Measurements from ENCODE around the gene MICAL2. TPM values are rescaled to one million over a fixed set of nuclear protein-coding genes. Genes with fewer than 3 reads are reported as not detected.

Gene MICAL2
- total and polyA plus RNA-seq, 10 of the 15 experiments (the other 5 are each of a cell fraction or from before 2014, with no cell fraction given) = 0.90 to 5.6 (median 2.4) TPM

DNA sequence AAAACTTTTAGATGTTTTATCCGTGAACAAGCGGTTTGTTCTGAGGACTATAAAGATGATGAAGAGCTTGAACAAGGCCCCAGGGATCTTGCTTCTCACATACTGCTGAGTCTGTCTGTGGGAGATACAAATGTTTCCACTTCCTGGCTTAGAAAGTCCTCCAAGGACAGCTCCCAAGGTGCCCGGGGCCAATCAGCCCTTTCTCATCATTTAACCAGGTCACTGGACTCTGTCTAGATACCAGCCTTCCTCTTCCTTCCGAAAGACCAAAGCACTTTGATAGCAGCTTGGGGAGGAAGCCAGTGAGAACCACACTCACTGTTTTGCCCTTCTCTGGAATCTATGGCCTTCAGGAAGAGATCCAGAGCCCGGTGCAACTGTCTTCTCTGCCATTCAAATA, 4.3 kb upstream of the MICAL2 start:
- TF ChIP-seq, protein P1, sequence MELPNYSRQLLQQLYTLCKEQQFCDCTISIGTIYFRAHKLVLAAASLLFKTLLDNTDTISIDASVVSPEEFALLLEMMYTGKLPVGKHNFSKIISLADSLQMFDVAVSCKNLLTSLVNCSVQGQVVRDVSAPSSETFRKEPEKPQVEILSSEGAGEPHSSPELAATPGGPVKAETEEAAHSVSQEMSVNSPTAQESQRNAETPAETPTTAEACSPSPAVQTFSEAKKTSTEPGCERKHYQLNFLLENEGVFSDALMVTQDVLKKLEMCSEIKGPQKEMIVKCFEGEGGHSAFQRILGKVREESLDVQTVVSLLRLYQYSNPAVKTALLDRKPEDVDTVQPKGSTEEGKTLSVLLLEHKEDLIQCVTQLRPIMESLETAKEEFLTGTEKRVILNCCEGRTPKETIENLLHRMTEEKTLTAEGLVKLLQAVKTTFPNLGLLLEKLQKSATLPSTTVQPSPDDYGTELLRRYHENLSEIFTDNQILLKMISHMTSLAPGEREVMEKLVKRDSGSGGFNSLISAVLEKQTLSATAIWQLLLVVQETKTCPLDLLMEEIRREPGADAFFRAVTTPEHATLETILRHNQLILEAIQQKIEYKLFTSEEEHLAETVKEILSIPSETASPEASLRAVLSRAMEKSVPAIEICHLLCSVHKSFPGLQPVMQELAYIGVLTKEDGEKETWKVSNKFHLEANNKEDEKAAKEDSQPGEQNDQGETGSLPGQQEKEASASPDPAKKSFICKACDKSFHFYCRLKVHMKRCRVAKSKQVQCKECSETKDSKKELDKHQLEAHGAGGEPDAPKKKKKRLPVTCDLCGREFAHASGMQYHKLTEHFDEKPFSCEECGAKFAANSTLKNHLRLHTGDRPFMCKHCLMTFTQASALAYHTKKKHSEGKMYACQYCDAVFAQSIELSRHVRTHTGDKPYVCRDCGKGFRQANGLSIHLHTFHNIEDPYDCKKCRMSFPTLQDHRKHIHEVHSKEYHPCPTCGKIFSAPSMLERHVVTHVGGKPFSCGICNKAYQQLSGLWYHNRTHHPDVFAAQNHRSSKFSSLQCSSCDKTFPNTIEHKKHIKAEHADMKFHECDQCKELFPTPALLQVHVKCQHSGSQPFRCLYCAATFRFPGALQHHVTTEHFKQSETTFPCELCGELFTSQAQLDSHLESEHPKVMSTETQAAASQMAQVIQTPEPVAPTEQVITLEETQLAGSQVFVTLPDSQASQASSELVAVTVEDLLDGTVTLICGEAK (IDR thresholded peaks at IDR 0.05; ENCODE audit: borderline replicate concordance) = no peak
- TF ChIP-seq, protein P2, sequence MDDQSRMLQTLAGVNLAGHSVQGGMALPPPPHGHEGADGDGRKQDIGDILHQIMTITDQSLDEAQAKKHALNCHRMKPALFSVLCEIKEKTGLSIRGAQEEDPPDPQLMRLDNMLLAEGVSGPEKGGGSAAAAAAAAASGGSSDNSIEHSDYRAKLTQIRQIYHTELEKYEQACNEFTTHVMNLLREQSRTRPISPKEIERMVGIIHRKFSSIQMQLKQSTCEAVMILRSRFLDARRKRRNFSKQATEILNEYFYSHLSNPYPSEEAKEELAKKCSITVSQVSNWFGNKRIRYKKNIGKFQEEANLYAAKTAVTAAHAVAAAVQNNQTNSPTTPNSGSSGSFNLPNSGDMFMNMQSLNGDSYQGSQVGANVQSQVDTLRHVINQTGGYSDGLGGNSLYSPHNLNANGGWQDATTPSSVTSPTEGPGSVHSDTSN (IDR thresholded peaks at IDR 0.05; ENCODE audit: insufficient replicate concordance, low read depth, low read length) = no peak
- TF ChIP-seq NFXL1 (IDR thresholded peaks at IDR 0.05; ENCODE audit: borderline replicate concordance) (no peak), RAD51 (IDR thresholded peaks at IDR 0.05) (no peak), SUZ12 (IDR thresholded peaks at IDR 0.05; ENCODE audit: unreplicated experiment) (no peak), YBX1 (IDR thresholded peaks at IDR 0.05) (no peak), POLR2AphosphoS2 (IDR thresholded peaks at IDR 0.05; ENCODE audit: low read depth, low read length) (no peak)
- TF ChIP-seq, protein P3, sequence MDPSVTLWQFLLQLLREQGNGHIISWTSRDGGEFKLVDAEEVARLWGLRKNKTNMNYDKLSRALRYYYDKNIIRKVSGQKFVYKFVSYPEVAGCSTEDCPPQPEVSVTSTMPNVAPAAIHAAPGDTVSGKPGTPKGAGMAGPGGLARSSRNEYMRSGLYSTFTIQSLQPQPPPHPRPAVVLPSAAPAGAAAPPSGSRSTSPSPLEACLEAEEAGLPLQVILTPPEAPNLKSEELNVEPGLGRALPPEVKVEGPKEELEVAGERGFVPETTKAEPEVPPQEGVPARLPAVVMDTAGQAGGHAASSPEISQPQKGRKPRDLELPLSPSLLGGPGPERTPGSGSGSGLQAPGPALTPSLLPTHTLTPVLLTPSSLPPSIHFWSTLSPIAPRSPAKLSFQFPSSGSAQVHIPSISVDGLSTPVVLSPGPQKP (IDR thresholded peaks at IDR 0.05; ENCODE audit: low read depth, low read length) = no peak
- Histone ChIP-seq H3K4me2 (ENCODE audit: control insufficient read depth, insufficient read depth) (no peak overlapping the region), H3K36me3 (ENCODE audit: control insufficient read depth in 2 of 2, insufficient read depth in 2 of 2, low read length in 1 of 2) (no peaks in the 10 kb centered on the region), H3K9me3 (replicated peaks; ENCODE audit: control insufficient read depth, insufficient read depth, low read length) (no peaks in the 10 kb centered on the region), H4K20me1 (ENCODE audit: control insufficient read depth, insufficient read depth) (no peaks in the 10 kb centered on the region), H3K79me2 (ENCODE audit: control insufficient read depth, insufficient read depth, low read length) (no peaks in the 10 kb centered on the region), H3K27me3 (replicated peaks in 1 of 2; ENCODE audit: control insufficient read depth in 2 of 2, insufficient read depth in 2 of 2, low read length in 1 of 2) (peaks cover 0 to 2% of the 10 kb centered on the region in 2 experiments; a peak in 2 of 4 replicates), H3K4me3 (no peak overlapping the region), H3K4me1 (ENCODE audit: control insufficient read depth, insufficient read depth, low read length) (no peaks in the 10 kb centered on the region; the same call in 1 of the 2 replicates), H3K9ac (ENCODE audit: control insufficient read depth, insufficient read depth, low read length) (no peak overlapping the region), H3K27ac (ENCODE audit: control insufficient read depth, insufficient read depth) (no peak overlapping the region), H2AFZ (ENCODE audit: control insufficient read depth, low read depth, low read length) (no peak overlapping the region)
- ChIA-PET POLR2A (no interaction called here), SMC1A (ENCODE audit: uncharacterized antibody, unreplicated experiment) (no interaction called here), CTCF (no interaction called here), RAD21 (ENCODE audit: unreplicated experiment) (no interaction called here)
- in situ Hi-C loops (cut with MboI) (no loop called here), intact Hi-C loops (cut with micrococcal nuclease; ENCODE audit: unreplicated experiment) (no loop called here)
- ATAC-seq (no peak), FAIRE-seq (no peak), DNase-seq (ENCODE audit: low read depth, low spot score) (no peak)
- 62% methylated on average over 5 of the region's 5 CpGs for WGBS (ENCODE audit: insufficient coverage, insufficient replicate concordance, low lambda C conversion rate, missing lambda C conversion rate)
- no TSS peak for BruUV-seq (replicated peaks)
